IPS-18c (cell line): ENCODE measurements around the gene PHOSPHO1.
"Not testable (repeated sequence)": the region's sequence is repeated elsewhere in the genome, so short reads cannot be mapped to it uniquely, and the experiment has no call there.

Experiments used
- H3K4me3 ChIP-seq: 2 replicates; pipeline ENCODE4 v1.7.0; 2013; ENCODE audit warnings: low read depth, mild to moderate bottlenecking, low read length, moderate library complexity; ENCODE audit not compliant: insufficient read depth
- H3K9me3 ChIP-seq: one replicate; pipeline ENCODE4 v1.6.1; 2013; ENCODE audit warnings: mild to moderate bottlenecking, low read length, moderate library complexity; ENCODE audit not compliant: control insufficient read depth, insufficient read depth

PHOSPHO1 gene

GRCh38 chr17:49183801-49184200 is 46.8 kb downstream of the PHOSPHO1 start:
- no peak overlapping the region for H3K4me3 ChIP-seq
- H3K9me3 ChIP-seq: peaks cover 4% of the 10 kb centered on the region

DNA sequence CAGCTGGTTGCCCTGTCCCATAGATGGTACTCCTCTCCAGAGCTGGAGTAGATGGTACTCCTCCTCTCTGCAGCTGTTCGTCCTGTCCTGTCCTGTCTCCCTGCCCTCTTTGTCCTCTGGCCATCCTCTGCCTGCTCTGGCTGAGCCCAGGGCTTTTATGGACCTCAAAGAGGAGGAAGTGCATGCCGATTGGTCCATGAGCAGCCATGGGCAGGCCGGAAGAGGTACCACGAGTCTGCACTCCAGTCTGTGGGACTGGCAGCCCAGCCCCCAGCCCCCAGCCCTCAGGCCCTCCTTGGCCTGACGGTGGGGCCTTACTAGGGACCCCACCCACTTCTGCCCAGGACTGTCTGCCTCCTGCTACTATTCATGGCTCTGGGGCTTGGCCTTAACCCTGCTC is 47.2 kb downstream of the PHOSPHO1 start:
- peaks cover 4% of the 10 kb centered on the region for H3K9me3 ChIP-seq
- no peak overlapping the region for H3K4me3 ChIP-seq

- Histone ChIP-seq H3K4me3 (no peak overlapping the region), H3K9me3 (peaks cover 9% of the 10 kb centered on the region)
Measured at GRCh38 chr17:49180998-49181635, 49.5 kb downstream of the PHOSPHO1 start.

DNA sequence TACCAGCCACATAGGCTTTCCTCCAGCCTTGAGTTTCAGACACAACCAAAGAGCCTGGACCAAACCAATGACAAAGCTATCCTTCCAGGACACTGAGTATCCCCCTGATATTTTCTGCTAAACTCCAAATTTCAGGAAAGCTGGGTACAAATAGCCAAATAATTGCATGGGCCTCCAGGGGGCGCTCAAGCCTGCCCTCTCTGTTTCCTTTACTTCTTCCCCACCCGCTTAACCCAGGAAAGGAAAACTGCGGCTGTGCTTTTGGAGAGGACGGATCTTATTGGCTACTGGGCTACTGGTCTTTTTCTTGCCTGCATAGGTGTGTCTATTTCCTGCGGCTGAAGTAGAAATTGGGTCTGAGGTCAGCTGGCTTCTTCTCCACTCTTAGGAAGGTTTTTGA is 50.3 kb downstream of the PHOSPHO1 start:
- Histone ChIP-seq H3K9me3 (peaks cover 9% of the 10 kb centered on the region), H3K4me3 (no peak overlapping the region)

DNA sequence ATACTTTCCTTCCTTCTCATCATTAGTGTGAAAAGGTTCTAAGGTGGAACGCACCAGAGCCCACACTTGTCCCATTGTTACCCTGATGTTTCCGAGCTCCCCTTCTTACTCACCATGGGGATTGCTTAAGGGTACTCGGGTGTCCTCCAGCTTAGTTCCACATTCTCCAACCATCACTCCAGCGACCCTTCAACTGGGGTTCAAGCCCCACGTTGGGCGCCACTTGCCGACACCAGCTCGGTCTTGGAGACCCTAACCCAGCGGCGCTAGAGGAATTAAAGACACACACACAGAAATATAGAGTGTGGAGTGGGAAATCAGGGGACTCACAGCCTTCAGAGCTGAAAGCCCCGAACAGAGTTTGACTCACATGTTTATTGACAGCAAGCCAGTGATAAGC is 54.6 kb downstream of the PHOSPHO1 start:
- not testable (repeated sequence) for H3K9me3 ChIP-seq, H3K4me3 ChIP-seq
